MM.1S (cell line): ENCODE measurements around the gene MGAT5.

Experiments
- DNase-seq: peaks from one replicate; pipeline ENCODE4 v3.0.0-alpha.2; 2015
- H2AFZ ChIP-seq: fragments of 300-600 bp; sonication (generic); 2 replicates; pipeline ENCODE4 v1.6.0; 2016; ENCODE audit warnings: antibody characterized with exemption, low read length
- H3F3A ChIP-seq: fragments of 300-600 bp; sonication (generic); 2 replicates; pipeline ENCODE4 v1.6.1; 2016; ENCODE audit warnings: mild to moderate bottlenecking, antibody characterized with exemption, low read length, moderate library complexity, mixed read lengths; ENCODE audit not compliant: insufficient read depth
- H3K27ac ChIP-seq: fragments of 300-600 bp; sonication (generic); 2 replicates; pipeline ENCODE4 v1.5.1; 2016; ENCODE audit warnings: mild to moderate bottlenecking, low read length
- H3K27me3 ChIP-seq: fragments of 300-600 bp; sonication (generic); replicated peaks from 2 replicates; pipeline ENCODE4 v1.6.0; 2016; ENCODE audit warnings: low read length; ENCODE audit not compliant: insufficient read depth
- H3K36me3 ChIP-seq: fragments of 300-600 bp; sonication (generic); replicated peaks from 2 replicates; pipeline ENCODE4 v1.6.1; 2016; ENCODE audit warnings: mild to moderate bottlenecking, low read length, mixed read lengths; ENCODE audit not compliant: insufficient read depth
- H3K4me1 ChIP-seq: fragments of 300-600 bp; sonication (generic); 2 replicates; pipeline ENCODE4 v1.6.1; 2016; ENCODE audit warnings: low read length, mixed read lengths
- H3K4me2 ChIP-seq: fragments of 300-600 bp; sonication (generic); 2 replicates; pipeline ENCODE4 v1.6.0; 2016; ENCODE audit warnings: low read depth, low read length
- H3K4me3 ChIP-seq: fragments of 300-600 bp; sonication (generic); 2 replicates; pipeline ENCODE4 v1.5.1; 2016; ENCODE audit warnings: low read length, mixed read lengths
- H3K79me2 ChIP-seq: fragments of 300-600 bp; sonication (generic); 2 replicates; pipeline ENCODE4 v1.6.1; 2016; ENCODE audit warnings: mixed run types, low read length, mixed read lengths
- H3K9ac ChIP-seq: fragments of 300-600 bp; sonication (generic); 2 replicates; pipeline ENCODE4 v1.6.1; 2016; ENCODE audit warnings: low read length, mixed read lengths
- H3K9me2 ChIP-seq: fragments of 300-600 bp; sonication (generic); replicated peaks from 2 replicates; pipeline ENCODE4 v1.6.1; 2016; ENCODE audit warnings: mild to moderate bottlenecking, low read length, mixed read lengths; ENCODE audit not compliant: insufficient read depth
- H3K9me3 ChIP-seq: fragments of 300-600 bp; sonication (generic); replicated peaks from 2 replicates; pipeline ENCODE4 v1.6.1; 2016; ENCODE audit warnings: mild to moderate bottlenecking, low read length, mixed read lengths; ENCODE audit not compliant: insufficient read depth
- H4K20me1 ChIP-seq: fragments of 300-600 bp; sonication (generic); 2 replicates; pipeline ENCODE4 v1.6.1; 2016; ENCODE audit warnings: mild to moderate bottlenecking, low read length, moderate library complexity, mixed read lengths; ENCODE audit not compliant: insufficient read depth
- EZH2 ChIP-seq: fragments of 300-600 bp; sonication (generic); optimal IDR thresholded peaks from 2 replicates; pipeline ENCODE3; 2017; ENCODE audit warnings: low read depth, mild to moderate bottlenecking, antibody characterized with exemption, low read length, mixed read lengths
- EZH2phosphoT487 ChIP-seq: fragments of 300-600 bp; sonication (generic); IDR thresholded peaks from 2 replicates; pipeline ENCODE4 v1.6.1; 2018; ENCODE audit warnings: antibody characterized with exemption, low read length
- TF ChIP-seq, protein P1 (sequence below): fragments of 300-600 bp; sonication (generic); IDR thresholded peaks from 2 replicates; pipeline ENCODE4 v1.5.1; 2016; ENCODE audit warnings: antibody characterized with exemption, low read length, mixed read lengths

MGAT5 gene

GRCh38 chr2:134395779-134396178 is 141.9 kb downstream of the MGAT5 start:
- H3K9me3 ChIP-seq: no peaks in the 10 kb centered on the region
- H3F3A ChIP-seq: peaks cover 24% of the 10 kb centered on the region
- 0 out of 2 replicates have a peak, but pooled peaks cover 4% of the 10 kb centered on the region for H3K36me3 ChIP-seq
- no peak overlapping the region for H3K27ac ChIP-seq
- H3K4me2 ChIP-seq: no peak overlapping the region
- H3K27me3 ChIP-seq: no peaks in the 10 kb centered on the region
- no peaks in the 10 kb centered on the region for H4K20me1 ChIP-seq
- no peak overlapping the region for H3K9ac ChIP-seq
- H3K79me2 ChIP-seq: peaks cover 32% of the 10 kb centered on the region
- H2AFZ ChIP-seq: no peak overlapping the region
- TF ChIP-seq EZH2phosphoT487 (no peak), EZH2 (no peak)
- TF ChIP-seq, protein P1, sequence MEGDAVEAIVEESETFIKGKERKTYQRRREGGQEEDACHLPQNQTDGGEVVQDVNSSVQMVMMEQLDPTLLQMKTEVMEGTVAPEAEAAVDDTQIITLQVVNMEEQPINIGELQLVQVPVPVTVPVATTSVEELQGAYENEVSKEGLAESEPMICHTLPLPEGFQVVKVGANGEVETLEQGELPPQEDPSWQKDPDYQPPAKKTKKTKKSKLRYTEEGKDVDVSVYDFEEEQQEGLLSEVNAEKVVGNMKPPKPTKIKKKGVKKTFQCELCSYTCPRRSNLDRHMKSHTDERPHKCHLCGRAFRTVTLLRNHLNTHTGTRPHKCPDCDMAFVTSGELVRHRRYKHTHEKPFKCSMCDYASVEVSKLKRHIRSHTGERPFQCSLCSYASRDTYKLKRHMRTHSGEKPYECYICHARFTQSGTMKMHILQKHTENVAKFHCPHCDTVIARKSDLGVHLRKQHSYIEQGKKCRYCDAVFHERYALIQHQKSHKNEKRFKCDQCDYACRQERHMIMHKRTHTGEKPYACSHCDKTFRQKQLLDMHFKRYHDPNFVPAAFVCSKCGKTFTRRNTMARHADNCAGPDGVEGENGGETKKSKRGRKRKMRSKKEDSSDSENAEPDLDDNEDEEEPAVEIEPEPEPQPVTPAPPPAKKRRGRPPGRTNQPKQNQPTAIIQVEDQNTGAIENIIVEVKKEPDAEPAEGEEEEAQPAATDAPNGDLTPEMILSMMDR: no peak
- DNase-seq: no peak
- peaks cover 30% of the 10 kb centered on the region for H3K4me1 ChIP-seq
- no peak overlapping the region for H3K4me3 ChIP-seq
- H3K9me2 ChIP-seq: no peaks in the 10 kb centered on the region

GRCh38 chr2:134396493-134396892 is 142.6 kb downstream of the MGAT5 start:
- Histone ChIP-seq H3K4me3 (no peak overlapping the region), H3K27ac (no peak overlapping the region), H2AFZ (no peak overlapping the region), H3K9ac (no peak overlapping the region), H3K4me2 (no peak overlapping the region), H3F3A (peaks cover 16% of the 10 kb centered on the region), H4K20me1 (no peaks in the 10 kb centered on the region), H3K9me2 (no peaks in the 10 kb centered on the region), H3K79me2 (peaks cover 32% of the 10 kb centered on the region), H3K4me1 (peaks cover 23% of the 10 kb centered on the region), H3K27me3 (no peaks in the 10 kb centered on the region), H3K9me3 (no peaks in the 10 kb centered on the region), H3K36me3 (0 out of 2 replicates have a peak, but pooled peaks cover 4% of the 10 kb centered on the region)
- DNase-seq: no peak
- no peak for TF ChIP-seq EZH2
- TF ChIP-seq, protein P1: no peak
- TF ChIP-seq EZH2phosphoT487: no peak

DNA sequence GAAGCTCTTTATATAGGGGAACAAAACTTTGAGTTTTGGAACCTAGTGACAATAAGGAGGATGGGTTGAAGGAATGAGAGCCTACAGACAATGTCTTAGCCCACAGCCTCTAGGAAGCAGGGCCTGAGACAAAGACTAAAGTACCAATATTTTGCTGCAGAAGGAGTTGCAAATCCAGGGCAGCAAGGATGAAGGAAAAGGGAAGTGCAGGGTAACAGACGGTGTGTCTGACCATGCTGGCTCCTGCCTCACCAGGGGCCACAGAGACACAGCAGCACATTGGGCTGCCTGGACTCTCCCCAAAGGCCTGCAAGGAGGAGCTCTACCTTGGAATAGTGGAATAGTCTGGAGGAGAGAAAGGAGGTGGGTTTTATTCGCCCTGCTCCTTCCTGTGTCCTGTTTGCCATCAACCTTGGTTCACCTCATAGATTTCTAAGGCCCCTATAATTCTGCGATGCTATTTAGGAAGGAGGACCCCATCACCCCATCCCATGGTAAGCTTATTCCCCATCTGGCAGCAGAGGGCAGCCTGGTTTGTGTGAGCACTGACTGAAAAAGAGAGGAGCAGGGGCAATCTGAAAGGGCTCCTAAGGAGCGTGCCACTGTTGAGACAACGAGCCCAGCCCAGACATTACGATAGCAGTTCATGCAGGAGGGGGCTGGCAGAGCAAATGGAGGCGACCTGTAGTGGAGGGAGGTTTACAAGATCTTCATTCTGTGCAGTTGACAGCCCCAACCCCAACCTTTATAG is 143.4 kb downstream of the MGAT5 start:
- Histone ChIP-seq H3K4me1 (peaks cover 15% of the 10 kb centered on the region), H3K79me2 (peaks cover 30% of the 10 kb centered on the region), H3K9me2 (no peaks in the 10 kb centered on the region), H3K27me3 (no peaks in the 10 kb centered on the region), H3F3A (peaks cover 9% of the 10 kb centered on the region), H3K4me2 (no peak overlapping the region), H2AFZ (no peak overlapping the region), H4K20me1 (no peaks in the 10 kb centered on the region), H3K36me3 (0 out of 2 replicates have a peak, but pooled peaks cover 4% of the 10 kb centered on the region), H3K9ac (no peak overlapping the region), H3K4me3 (no peak overlapping the region), H3K27ac (no peak overlapping the region), H3K9me3 (no peaks in the 10 kb centered on the region)
- no peak for DNase-seq
- TF ChIP-seq EZH2phosphoT487 (no peak), EZH2 (no peak)
- TF ChIP-seq, protein P1: no peak
